HG03354 (cell line): ENCODE measurements around the gene GRIK5.

Experiments
- ATAC-seq: cut with Tn5 transposase; IDR thresholded peaks from one replicate; pipeline ENCODE4 v1.9.1; 2021; ENCODE audit warnings: mild to moderate bottlenecking; ENCODE audit not compliant: unreplicated experiment, poor library complexity, severe bottlenecking

Gene GRIK5

DNA sequence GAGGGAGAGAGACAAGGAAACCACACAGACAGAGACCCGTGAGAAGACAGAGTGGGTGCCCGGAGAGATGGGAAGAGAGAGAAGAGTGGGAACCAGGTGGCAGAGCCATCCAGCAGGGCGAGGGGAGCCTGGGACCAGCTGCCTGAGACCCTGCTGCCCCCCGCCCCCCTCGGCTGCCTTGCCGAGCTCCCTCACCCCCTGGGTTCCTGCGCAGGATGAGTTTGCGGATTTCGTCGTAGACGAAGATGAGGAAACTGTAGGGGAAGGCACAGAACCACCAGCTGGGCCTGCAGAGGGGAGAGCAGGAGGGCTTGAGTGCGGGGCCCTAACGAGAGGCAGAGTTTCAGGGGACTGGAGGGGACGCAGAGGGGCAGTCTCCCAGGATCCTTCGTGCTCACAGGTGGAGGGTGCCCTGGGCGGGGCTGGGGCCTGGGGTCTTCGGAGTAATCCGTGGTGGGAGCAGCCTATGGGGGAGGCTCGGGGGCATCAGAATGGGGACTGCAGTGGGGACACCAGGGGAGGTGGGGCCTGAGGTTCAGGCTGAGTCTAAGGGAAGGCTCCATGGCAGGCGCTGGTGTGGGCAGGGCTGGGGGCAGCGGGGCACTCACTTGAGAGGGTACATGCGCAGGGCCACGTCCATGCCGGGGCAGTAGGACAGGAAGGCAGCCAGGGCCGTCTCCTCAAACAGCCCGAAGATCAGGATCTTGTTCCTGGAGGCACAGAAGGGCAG is 102.8 kb downstream of the GRIK5 start:
- no peak for ATAC-seq

DNA sequence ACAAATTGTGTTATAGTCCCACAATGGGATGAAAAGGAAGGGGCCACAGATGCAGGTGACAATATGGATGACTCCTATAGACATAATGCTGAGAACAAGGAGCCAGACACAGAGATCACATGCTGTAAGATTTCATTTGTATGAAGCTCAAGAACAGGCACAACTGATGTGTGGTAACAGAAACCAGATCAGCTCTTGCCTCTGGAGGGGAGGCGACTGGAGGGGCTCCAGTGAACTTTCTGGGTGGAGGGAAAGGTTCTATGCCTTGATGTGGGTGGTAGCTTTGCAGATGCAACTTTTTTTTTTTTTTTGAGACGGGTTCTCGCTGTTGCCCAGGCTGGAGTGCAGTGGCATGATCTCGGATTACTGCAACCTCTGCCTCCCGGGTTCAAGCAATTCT is 104.9 kb downstream of the GRIK5 start:
- no peak for ATAC-seq

DNA sequence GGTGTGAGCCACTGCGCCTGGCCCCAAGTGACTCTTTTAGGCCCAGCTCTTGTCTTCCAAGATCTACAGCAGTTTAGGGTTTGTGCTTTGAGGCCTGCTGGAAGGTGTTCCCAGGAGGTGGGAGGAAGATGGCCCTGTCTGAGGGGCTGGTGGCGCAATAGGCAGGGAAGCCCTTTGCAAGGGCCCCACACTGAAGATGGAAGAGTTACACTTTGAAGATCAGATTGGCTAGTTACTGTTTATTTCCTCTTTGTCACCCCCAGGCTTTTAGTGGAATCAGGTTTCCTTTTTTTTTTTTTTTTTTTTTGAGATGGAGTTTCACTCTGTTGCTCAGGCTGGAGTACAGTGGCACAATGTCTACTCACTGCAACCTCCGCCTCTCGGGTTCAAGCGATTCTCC is 109.0 kb downstream of the GRIK5 start:
- ATAC-seq, result no peak

DNA sequence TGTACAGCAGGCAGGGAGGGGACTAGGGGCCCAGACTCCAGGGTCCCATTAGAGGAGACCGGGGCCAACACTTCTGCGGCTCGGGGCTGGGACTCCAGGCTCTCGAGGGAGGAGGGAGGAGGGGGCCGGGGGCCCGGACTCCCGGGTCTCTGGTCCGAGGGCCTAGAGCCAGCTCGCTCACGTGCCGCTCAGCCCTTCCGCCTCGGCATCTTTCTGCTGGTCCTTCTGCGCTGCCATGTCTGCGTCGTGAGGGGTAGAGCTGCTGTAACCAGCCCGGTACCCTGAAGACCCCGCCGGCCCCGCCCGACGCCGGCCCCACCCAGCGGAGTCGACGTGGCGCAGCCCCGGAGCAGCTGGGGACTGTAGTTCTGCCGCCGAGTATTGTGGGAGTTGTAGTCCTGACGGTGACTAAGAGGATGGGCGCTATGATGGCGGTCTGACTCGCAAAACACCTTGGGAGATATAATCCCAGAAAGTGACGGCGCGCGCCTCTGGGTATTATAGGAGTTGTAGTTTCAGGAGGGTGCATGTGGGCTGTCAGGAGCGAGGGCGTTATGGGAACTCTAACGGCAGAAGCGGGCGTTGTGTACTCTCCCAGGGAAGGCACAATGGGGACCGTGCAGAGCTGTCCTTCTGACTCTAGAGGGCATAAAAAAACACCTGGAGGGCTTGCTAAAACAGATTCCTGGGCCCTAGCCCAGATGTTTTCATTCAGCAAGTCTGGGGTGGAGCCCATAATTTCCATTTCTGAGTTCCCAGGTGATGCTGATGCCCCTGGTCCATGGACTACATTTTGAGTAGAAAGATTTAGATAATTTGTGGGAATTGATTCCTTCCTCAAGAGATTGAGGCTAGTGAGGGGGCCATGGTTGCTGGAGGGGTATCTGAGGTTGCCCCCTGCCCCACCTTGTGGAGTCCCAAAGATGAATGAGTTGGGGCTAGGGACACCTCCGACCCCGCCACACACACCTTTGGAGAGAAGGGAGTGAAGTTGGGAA is 110.7 kb downstream of the GRIK5 start, which contains the start of gene RABAC1:
Gene RABAC1, minus strand, starts transcription at position 266 of the 998 bp plus-strand sequence. Its CDS starts 29 bp downstream, at position 237.
- peak; percentile 84 for ATAC-seq

DNA sequence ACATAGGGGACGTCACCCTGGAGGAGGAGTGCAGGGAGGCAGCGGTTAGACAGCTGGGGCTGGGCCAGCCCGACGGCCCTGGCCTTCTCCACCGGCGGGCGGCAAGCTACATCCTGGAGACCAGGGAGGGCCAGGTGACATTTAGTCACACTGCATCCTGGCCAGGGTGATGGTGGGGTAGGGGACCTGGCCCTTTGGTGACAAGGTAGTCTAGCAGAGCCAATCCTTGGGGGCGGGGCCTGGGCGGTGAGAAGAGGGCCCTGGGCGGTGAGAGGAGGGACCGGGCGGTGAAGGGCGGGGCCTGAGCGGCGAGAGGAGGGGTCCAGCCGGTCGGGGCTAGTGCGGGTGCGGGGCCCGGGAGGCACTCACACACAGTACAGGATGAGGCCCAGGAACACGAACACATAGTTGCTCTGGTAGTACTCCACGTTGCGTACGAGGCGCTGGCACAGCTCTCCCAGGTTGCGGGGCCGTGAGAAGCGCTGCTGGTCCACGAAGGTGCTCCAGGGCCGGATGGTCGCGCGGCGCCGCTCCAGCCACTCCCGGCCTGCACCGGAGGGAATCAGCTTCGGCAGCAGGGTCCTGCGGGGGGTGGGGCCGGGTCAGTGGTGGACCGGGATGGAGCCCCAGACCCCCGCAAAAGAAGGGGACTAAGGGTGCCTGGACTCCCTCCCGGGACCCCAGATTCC is 111.5 kb downstream of the GRIK5 start:
- ATAC-seq, result peak; percentile 49

DNA sequence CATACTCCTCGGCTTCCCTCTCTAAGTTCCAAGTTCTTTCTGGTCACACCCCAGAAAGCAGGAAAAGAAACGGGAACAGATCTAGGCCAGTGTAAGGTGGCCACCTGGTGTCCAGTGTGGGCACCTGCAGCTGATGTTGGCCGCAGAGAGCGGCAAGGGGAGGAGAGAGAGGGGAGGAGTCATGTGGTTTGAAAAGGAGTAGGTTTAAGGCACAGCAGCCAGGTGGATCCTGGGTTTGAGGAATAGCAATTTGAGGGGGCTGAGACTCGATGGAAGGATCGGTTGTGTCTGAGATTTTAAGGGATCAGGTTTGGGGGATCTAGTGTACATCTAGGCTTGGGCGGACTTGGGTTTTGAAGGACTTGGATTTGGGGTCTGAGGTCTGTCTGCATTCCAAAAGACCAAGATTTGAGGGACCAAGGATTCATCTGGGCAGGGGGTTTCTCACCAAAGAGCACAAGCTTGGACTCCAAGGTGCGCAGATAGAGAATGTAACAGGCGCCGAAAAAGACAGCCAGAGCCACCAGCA is 112.1 kb downstream of the GRIK5 start:
- ATAC-seq, result peak; percentile 53

- no peak for ATAC-seq
Observed at GRCh38 chr19:41957161-41957837, 112.7 kb downstream of the GRIK5 start.

DNA sequence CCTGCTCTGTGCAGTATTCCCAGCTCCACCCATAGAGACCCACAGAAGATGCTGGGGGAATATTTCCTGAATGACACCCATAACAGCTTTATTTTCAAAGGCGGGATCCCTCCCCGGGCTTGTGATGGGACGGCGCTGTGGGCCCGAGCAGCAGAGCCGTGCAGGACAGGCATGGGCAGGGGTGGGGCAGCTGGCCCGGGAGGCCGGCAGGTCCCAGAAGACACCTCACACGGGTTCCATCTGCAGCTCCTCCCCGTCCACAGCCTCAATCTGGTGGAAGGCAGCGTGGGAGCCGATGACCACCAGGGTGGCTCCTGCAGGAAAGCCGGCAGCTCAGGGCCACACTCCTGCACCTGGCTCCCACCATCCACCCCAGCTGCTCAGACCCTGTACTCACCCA is 113.4 kb downstream of the GRIK5 start:
- no peak for ATAC-seq

DNA sequence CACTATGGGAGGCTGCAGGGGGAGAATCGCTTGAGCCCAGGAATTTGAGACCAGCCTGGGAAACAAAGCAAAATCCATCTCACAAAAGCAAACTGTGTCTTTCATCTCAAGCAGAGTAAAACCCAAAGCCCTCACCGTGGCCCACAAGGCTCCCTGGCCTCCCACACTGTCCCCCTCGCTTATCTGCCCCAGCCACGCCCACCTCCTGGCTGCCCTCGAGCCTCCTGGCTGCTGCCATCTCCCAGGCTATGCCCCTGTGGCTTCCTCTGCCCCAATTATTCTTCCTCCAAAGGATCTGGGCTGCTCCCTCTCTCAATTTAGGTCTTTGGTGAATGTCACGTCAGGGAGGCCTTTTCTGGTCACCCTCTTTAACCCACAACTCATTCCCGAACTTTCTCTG is 114.5 kb downstream of the GRIK5 start:
- no peak for ATAC-seq

GRCh38 chr19:41951686-41952172 is 118.3 kb downstream of the GRIK5 start:
- no peak for ATAC-seq
